ENCODE results near the gene GOLGA2.

The GOLGA2 gene

GRCh38 chr9:128208946-128209669 lies 66.7 kb downstream of the GOLGA2 start:
- no peak for DNase-seq

DNA sequence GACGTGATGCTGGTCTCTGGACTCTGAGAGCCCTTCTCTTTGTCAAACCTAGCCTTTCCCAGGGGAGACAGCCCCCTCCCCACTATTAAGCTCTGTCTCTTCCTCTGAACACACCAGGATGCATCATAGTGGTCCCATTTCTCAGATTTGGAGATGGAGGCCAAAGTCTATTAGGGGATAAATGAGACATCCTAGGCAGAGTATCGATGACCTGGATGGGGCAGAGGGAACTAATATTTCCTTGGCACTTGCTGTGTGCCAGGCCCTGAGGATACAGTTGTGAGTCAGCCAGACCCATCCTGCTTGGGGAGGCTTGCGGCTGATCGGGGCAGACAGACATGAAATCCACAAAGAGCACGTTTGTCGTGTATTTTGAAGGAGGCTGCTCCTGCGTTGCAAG lies 67.4 kb downstream of the GOLGA2 start:
- DNase-seq, result no peak

DNA sequence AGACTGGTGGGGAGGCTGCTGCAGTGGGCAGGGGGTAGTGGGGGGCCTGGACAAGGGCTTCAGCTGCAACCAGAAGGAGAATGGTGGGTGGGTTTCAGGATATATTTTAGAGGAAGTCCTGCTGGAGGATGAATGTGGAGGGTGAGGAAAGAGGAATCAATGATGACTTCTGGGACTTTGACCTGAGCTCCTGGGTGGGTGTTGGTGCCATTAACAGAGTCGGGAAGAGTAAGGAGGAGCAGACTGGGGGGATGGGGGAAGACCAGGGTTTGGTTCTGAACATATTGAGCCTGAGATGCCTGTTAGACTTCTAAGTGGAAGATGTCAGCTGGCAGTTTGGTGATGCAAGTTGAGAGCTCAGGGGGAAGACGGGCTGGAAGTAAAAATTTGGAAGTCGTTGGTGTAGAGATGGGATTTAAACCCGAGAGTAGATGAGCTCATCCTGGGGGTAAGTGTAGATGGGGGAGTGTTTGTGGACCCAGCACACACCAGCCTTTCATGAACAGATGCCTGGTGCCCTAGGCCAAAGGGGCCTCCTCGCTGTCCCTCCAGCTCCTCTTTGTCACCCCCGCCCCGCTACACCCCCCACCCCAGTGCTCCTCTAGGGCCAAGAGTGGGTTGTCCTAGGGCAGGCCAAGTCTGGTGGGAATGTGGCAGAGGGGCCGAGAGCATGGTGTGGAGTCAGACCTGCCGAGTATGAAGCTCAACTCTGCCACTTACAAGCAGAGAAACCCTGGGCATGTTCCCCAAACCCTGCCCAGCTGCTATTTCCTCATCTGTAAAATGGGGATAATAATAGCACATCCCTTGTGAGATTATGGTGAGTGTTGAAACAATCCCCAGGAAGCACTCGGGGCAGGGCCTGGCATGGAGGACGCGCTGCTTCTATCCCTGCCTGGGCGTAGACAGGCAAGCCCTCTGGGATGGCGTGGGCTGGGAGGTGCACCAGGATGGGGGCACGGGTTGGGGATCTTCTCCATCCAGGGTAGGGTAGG lies 68.6 kb downstream of the GOLGA2 start:
- peak in 1 of 2 experiments; percentile 16 for DNase-seq

DNA sequence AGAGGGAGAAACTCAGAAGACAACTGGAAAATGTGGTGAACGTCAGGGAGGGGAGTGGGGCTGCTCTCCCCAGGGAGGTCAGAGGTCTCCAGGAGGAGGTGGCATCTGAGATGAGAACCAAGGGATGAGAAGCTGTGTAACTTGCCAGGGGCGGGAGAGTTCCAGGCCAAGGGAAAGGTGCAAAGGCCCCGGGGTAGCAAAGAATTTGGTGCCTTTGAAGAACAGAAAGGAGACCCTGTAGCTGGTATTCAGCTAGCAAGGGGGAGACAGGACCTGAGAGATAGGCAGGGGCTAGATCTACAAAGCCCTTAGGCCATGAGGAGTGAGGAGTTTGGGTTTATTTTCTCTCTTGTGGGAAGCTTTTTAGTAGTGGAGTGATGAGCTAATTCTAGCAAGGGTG lies 69.3 kb downstream of the GOLGA2 start:
- DNase-seq, result no peak

All from NCI-H524 (cell line).